Measurements from ENCODE around the gene NKTR. TPM values are rescaled to one million over a fixed set of nuclear protein-coding genes. Genes with fewer than 3 reads are reported as not detected.

The NKTR gene
- 19.2 and 26.9 TPM in 2 replicates for polyA plus RNA-seq (2012; rRNA removed)
- 8.1 and 8.3 TPM in 2 replicates for polyA plus RNA-seq (2012; cell fraction: cytosol; rRNA removed)
- 55.0 and 119 TPM in 2 replicates for polyA plus RNA-seq (2012; cell fraction: nucleus; rRNA removed)

DNA sequence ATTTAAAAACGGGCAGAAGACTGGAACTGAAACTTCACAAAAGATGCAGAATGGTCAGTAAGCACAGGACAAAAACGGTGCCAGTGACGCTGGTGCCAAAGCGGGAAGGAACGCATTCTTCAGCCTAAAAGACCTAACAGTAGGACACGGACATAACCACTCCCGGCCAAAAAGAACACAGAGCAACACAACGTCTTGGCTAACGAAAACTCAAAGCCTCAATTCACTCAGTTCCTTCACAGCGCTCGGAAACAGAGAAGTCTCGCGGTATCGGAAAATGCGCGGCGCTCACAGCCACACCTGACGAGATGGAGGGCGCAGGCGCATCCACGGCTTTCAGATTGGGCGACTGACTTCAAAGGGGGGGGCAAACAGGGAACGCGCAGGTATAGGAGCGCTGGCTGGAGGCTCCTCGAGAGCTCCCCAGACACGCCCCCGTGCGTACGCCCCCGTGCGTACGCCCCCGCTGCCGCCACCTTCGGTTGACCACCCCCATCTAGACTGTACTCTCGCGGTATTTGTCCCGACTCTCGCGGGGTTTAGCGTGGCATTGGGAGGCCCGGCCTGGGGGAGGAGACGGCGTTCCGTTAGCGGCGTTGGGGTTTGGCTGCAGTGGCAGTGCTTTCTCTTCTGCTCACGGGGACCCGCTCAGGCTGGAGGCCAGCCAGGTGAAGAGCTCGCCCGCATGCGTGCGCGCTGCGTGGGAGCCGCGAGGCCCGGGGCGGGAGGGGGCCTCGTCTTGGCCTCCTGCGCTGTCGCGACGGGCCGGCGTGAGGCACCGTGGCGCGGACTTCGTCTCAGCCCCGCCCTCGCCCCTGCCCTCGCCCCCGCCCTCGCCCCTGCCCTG lies at the start of gene NKTR:
Gene NKTR, plus strand, starts transcription at position 576 of the 847 bp plus-strand sequence. CDS start 321 bp downstream, outside the sequence.
- WGBS (ENCODE audit: low lambda C conversion rate): under 1% methylated on average over 31 of the region's 76 CpGs
- CTCF ChIA-PET: interaction anchor here (0.7 to 3.2 kb wide), 5 partner anchors 11 to 146 kb away, joined by 3 to 25 read pairs (median 3); no protein-coding TSS in a partner anchor
- Histone ChIP-seq H3K9me3 (0 out of 2 replicates have a peak, but pooled peaks cover 5% of the 10 kb centered on the region), H3F3A (replicated peaks; ENCODE audit: insufficient read depth) (peaks cover 21% of the 10 kb centered on the region), H3K9ac (peak within 1 kb of the TSS; percentile 96), H2AFZ (ENCODE audit: low read depth) (peak within 1 kb of the TSS; percentile 99), H4K20me1 (ENCODE audit: insufficient read depth) (peaks cover 28% of the 10 kb centered on the region), H3K27me3 (ENCODE audit: insufficient read depth) (no peaks in the 10 kb centered on the region), H3K9me2 (no peaks in the 10 kb centered on the region), H3K4me3 (ENCODE audit: low read depth in 2 of 2, low read length in 1 of 2) (peak within 1 kb of the TSS; percentile 80 to 84), H3K4me2 (peak within 1 kb of the TSS; percentile 81), H3K79me2 (ENCODE audit: insufficient read depth) (peaks cover 69% of the 10 kb centered on the region), H3K36me3 (replicated peaks in 1 of 2; ENCODE audit: control insufficient read depth in 1 of 2, insufficient read depth in 2 of 2, low read length in 1 of 2) (peaks cover 12 to 33% of the 10 kb centered on the region in 2 experiments), H3K27ac (ENCODE audit: low read depth in 2 of 2, low read length in 1 of 2) (peak within 1 kb of the TSS; percentile 89 to 96), H3K4me1 (ENCODE audit: control insufficient read depth in 1 of 2, insufficient read depth in 2 of 2, low read depth in 1 of 2, low read length in 1 of 2) (peaks cover 0 to 4% of the 10 kb centered on the region in 2 experiments; a peak in 2 of 4 replicates)
- TF ChIP-seq RFX5 (IDR thresholded peaks at IDR 0.05; ENCODE audit: low read length): no peak
- TF ChIP-seq EP300 (IDR thresholded peaks at IDR 0.05; ENCODE audit: borderline replicate concordance in 1 of 2, low read depth in 1 of 2, low read length in 1 of 2): peak in 1 of 2 experiments; percentile 20; a peak in 1 of 4 replicates
- TF ChIP-seq TCF12 (IDR thresholded peaks at IDR 0.05): no peak
- TF ChIP-seq, protein P1, sequence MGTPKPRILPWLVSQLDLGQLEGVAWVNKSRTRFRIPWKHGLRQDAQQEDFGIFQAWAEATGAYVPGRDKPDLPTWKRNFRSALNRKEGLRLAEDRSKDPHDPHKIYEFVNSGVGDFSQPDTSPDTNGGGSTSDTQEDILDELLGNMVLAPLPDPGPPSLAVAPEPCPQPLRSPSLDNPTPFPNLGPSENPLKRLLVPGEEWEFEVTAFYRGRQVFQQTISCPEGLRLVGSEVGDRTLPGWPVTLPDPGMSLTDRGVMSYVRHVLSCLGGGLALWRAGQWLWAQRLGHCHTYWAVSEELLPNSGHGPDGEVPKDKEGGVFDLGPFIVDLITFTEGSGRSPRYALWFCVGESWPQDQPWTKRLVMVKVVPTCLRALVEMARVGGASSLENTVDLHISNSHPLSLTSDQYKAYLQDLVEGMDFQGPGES (IDR thresholded peaks at IDR 0.05; ENCODE audit: low read depth, low read length): no peak
- peak; percentile 84 for TF ChIP-seq NRF1 (IDR thresholded peaks at IDR 0.05; ENCODE audit: low read depth, low read length)
- TF ChIP-seq SIN3A (IDR thresholded peaks at IDR 0.05; ENCODE audit: borderline replicate concordance, low read depth, low read length): peak; percentile 93
- peak; percentile 61 for TF ChIP-seq RCOR1 (IDR thresholded peaks at IDR 0.05; ENCODE audit: low read length)
- TF ChIP-seq POLR2AphosphoS5 (IDR thresholded peaks at IDR 0.05; ENCODE audit: low read depth, low read length): peak; percentile 91
- TF ChIP-seq ELF1 (IDR thresholded peaks at IDR 0.05): no peak
- no peak for TF ChIP-seq FOXM1 (IDR thresholded peaks at IDR 0.05; ENCODE audit: low read depth)
- TF ChIP-seq, protein P2, sequence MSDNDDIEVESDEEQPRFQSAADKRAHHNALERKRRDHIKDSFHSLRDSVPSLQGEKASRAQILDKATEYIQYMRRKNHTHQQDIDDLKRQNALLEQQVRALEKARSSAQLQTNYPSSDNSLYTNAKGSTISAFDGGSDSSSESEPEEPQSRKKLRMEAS (IDR thresholded peaks at IDR 0.05; ENCODE audit: low read depth): peak; percentile 41; the same call in 1 of the 2 replicates
- TF ChIP-seq MXI1 (IDR thresholded peaks at IDR 0.05; ENCODE audit: low read depth, low read length): peak; percentile 51; the same call in 1 of the 2 replicates
- TF ChIP-seq, protein P3, sequence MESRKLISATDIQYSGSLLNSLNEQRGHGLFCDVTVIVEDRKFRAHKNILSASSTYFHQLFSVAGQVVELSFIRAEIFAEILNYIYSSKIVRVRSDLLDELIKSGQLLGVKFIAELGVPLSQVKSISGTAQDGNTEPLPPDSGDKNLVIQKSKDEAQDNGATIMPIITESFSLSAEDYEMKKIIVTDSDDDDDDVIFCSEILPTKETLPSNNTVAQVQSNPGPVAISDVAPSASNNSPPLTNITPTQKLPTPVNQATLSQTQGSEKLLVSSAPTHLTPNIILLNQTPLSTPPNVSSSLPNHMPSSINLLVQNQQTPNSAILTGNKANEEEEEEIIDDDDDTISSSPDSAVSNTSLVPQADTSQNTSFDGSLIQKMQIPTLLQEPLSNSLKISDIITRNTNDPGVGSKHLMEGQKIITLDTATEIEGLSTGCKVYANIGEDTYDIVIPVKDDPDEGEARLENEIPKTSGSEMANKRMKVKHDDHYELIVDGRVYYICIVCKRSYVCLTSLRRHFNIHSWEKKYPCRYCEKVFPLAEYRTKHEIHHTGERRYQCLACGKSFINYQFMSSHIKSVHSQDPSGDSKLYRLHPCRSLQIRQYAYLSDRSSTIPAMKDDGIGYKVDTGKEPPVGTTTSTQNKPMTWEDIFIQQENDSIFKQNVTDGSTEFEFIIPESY (IDR thresholded peaks at IDR 0.05; ENCODE audit: borderline replicate concordance, low read depth): peak; percentile 98
- TF ChIP-seq, protein P4, sequence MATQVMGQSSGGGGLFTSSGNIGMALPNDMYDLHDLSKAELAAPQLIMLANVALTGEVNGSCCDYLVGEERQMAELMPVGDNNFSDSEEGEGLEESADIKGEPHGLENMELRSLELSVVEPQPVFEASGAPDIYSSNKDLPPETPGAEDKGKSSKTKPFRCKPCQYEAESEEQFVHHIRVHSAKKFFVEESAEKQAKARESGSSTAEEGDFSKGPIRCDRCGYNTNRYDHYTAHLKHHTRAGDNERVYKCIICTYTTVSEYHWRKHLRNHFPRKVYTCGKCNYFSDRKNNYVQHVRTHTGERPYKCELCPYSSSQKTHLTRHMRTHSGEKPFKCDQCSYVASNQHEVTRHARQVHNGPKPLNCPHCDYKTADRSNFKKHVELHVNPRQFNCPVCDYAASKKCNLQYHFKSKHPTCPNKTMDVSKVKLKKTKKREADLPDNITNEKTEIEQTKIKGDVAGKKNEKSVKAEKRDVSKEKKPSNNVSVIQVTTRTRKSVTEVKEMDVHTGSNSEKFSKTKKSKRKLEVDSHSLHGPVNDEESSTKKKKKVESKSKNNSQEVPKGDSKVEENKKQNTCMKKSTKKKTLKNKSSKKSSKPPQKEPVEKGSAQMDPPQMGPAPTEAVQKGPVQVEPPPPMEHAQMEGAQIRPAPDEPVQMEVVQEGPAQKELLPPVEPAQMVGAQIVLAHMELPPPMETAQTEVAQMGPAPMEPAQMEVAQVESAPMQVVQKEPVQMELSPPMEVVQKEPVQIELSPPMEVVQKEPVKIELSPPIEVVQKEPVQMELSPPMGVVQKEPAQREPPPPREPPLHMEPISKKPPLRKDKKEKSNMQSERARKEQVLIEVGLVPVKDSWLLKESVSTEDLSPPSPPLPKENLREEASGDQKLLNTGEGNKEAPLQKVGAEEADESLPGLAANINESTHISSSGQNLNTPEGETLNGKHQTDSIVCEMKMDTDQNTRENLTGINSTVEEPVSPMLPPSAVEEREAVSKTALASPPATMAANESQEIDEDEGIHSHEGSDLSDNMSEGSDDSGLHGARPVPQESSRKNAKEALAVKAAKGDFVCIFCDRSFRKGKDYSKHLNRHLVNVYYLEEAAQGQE (IDR thresholded peaks at IDR 0.05; ENCODE audit: low read depth, low read length): peak; percentile 52
- peak; percentile 99 for TF ChIP-seq CHD2 (IDR thresholded peaks at IDR 0.05; ENCODE audit: low read length, partially characterized antibody)
- TF ChIP-seq TAF1 (IDR thresholded peaks at IDR 0.05; ENCODE audit: borderline replicate concordance, low read depth, low read length): peak; percentile 66
- no peak for TF ChIP-seq GATA2 (CRISPR knock-in tag; IDR thresholded peaks at IDR 0.05)
- POLR2A ChIA-PET: interaction anchor here (1.0 to 1.5 kb wide), 5 partner anchors 9 to 306 kb away, joined by 3 to 16 read pairs (median 4); partner anchors contain the start of genes SEC22C, SS18L2, ZBTB47 and ZNF662
- peak; percentile 95 for DNase-seq
